IPS-18c (cell line): Measurements from ENCODE around the gene TPO.
"Not testable (repeated sequence)": the region's sequence is repeated elsewhere in the genome, so short reads cannot be mapped to it uniquely, and the experiment has no call there.

ENCODE experiments used
- H3K4me3 ChIP-seq: 2 replicates; pipeline ENCODE4 v1.7.0; 2013; ENCODE audit warnings: low read depth, mild to moderate bottlenecking, low read length, moderate library complexity; ENCODE audit not compliant: insufficient read depth
- H3K9me3 ChIP-seq: one replicate; pipeline ENCODE4 v1.6.1; 2013; ENCODE audit warnings: mild to moderate bottlenecking, low read length, moderate library complexity; ENCODE audit not compliant: control insufficient read depth, insufficient read depth

The TPO gene

DNA sequence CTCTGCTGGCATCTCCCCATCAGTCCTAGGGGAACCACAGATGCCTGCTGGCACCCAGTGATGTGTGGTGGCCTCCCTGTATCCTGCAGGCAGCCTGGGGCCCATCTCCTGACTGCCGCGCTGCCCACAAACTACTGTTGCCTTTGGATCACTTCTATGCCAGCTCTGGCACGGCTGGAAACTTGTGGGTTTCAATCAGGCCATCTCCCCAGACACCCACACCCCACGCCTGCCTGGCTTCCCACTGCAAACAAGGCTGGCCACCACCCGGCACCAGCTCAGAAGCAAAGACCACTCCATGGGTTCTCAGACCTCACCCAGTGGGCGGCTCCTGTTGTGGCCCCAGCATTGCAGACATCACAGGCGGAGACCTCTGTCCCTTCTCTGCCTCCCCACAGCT, 15.1 kb upstream of the TPO start:
- Histone ChIP-seq H3K9me3 (peaks cover 2% of the 10 kb centered on the region), H3K4me3 (no peak overlapping the region)

DNA sequence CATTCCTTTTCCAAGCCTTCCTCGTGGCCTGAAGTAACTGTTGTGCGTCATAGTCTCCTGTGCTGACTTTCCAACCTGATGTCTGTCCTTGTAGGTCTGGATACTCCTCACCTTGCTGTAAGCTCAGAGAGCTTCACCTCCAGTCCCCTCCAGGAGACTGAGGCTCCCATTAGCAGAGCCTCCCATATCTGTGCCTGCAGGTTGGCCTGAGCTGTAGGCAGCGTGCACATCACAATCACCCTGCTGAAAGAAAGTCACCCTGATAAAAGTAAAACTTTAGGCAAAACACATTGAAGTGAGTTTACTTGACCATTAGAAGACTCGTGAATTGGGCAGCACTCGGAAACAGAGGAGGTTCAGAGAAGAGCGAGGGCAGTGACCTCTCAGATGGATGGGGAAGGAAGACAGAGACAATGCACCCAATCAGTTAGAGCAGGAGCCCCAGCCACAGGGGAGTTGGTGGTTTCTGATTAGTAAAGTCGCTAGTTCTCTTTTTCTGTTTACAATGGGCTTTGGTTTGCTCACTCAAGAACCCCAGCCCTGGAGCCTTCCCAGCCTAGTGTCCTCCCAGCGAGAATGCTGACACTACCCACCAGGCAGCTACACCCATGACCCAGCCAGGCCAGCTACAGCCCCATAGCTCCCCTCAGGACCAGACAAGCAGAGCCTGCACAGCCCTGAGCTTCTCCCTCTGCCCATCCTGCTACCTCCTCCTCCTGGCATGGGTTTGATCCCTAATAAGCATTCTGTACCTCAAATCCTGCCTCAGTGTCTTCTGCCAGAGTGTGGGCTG, 12.1 kb upstream of the TPO start:
- H3K4me3 ChIP-seq: no peak overlapping the region
- H3K9me3 ChIP-seq: peaks cover 2% of the 10 kb centered on the region

DNA sequence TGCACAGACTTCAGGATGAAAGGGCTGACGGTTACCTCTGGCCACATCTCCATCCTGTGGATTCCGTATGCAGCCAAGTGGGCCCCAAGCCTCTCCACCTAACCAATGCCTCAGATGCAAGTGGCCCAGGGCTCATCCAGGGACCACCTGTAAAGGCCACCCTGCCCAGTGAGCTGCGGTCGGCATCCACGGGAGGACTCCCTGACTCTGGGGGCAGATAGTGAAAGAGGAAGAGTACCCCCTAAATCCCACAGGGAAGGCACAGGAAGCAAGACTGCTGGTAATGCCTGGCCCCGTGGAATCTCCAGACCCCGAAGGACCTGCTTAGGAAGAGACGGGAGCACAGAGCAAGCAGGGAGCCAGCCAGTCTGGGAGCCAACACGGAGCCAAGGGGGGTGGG, 11.2 kb upstream of the TPO start:
- Histone ChIP-seq H3K9me3 (peaks cover 2% of the 10 kb centered on the region), H3K4me3 (no peak overlapping the region)

DNA sequence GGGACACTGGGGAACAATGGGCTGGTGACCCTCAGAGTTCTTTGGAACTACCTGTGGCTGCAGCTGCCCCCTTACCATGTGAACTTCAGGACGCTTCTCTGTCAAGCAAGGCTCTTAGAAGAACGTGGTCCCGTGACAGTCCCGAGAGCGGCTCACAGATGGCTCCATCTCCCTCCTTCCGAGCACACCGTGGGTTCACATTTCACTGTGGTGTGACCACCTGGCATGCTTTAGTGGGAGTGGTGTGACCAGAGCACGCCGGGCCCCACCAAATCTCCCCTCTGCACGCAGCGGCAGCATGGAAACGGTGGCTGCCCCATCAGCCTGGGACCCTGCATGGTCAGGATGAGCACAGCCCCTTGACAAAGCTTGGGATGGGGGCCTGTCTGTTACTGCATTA, 9.7 kb upstream of the TPO start:
- Histone ChIP-seq H3K9me3 (peaks cover 2% of the 10 kb centered on the region), H3K4me3 (no peak overlapping the region)

DNA sequence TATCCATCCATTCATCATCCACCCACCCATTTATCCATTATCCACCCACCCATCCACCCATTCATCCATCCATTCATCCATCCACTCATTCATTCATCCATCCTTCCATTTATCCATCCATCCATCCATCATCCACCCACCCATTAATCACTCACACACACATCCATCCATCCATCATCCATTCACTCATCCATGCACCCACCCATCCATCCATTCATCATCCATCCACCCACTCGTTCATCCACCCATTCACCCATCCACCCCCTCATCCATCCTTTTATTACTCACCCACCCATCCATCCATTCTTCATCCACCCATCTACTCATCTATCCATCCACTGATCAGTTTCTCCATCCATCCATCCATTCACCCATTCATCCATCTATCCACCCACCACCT, 8.1 kb upstream of the TPO start:
- Histone ChIP-seq H3K9me3 (peaks cover 2% of the 10 kb centered on the region), H3K4me3 (no peak overlapping the region)

DNA sequence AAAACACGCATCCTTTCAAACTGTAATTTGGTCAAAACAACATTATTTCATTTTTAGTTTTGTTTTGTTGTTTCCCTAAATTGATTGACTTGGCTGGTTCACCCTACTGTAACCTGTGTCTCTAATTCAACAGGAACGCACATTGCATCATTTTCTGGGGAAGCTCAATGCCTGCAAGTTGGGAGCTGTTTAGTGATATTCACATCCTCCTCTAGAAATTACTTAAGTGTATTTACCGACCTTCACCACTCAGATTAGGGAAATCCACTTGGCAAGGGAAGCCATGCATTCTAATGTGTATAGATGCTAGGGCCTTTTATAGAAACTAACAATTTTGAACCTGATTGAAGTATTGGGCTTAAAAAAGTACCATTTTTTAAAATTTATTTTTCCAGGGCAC, 7.3 kb upstream of the TPO start:
- Histone ChIP-seq H3K4me3 (no peak overlapping the region), H3K9me3 (peaks cover 2% of the 10 kb centered on the region)

DNA sequence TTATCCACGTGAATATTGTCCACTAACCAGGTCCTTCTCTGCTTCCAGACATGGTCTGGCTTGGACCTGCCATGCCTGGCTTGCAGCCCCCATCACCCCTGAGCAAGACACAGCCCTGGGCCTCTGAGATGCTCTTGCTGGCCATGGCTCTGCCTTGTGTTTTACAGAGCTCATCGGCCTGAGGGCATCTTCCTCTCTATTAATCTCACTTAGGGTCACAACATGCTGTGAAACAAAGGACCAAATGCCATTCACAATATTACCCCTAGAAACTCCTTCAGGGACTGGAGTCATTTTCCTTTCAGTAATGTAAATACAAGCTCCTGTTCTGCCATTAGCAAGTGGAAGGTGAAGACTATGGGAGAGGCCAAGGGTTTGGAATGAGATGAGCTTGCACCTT, 6.8 kb upstream of the TPO start:
- Histone ChIP-seq H3K9me3 (peaks cover 2% of the 10 kb centered on the region), H3K4me3 (no peak overlapping the region)

DNA sequence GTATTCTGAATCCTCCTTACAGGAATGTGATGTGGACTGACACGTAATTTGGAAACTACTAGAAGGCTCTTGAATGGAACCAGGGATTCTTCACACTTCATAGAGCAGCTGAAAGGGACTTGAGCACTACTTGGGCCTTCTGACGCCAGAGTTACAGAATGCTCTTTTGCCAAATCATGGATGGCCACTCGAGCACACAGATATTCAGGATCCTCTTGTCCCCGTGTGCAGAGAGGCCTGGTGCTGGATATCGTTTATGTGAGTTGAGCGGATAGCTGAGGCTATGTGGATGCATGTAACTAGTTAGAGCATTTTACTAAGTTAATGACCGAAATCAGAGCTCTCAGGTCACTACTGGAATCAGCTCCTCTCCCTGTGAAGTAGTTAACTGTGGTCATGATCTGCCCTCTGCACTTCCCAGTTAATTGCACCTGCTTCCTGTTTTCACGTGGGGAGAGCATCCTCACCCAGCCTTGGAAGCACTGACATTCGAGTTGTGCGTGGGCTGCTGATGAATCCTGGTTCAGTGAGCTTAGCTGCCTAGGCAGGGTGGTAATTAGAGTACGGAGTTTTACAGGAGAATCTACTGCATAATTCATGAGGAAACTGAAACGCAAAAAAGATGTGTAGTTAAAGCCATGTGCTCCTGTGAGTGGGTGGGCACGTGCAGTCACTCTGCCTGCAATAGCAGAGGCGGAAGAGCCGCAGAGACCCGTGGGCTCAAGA, 5.2 kb upstream of the TPO start:
- Histone ChIP-seq H3K4me3 (no peak overlapping the region), H3K9me3 (peaks cover under 1% of the 10 kb centered on the region)

DNA sequence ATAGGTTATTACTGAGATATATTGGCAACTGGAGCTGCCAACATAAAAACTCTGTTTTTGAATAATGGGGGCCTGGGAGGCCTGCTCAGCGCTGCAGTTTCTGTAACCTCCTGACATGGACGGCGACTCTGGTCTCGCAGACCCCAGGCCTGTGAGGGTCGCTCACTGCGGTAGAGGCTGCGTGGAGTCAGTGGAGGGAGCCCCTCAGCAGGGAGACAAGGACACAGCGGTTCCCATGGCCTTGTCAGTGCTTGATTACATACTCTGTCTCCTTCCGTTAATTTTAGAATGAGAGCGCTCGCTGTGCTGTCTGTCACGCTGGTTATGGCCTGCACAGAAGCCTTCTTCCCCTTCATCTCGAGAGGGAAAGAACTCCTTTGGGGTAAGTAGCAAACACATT, 858 bp downstream of the TPO start:
- no peak overlapping the region for H3K4me3 ChIP-seq

DNA sequence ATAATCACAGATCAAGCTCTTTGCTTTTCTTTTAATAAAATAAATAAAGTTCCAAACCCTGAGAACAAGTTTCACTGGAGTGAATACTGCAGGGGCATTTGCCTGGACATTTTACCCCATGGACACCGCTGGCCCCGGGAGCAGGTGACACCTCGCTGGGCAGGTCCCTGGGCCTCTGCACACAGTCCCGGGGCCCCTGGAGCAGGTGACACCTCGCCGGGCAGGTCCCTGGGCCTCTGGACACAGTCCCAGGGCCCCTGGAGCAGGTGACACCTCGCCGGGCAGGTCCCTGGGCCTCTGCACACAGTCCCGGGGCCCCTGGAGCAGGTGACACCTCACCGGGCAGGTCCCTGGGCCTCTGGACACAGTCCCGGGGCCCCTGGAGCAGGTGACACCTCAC, 1.6 kb downstream of the TPO start:
- not testable (repeated sequence) for H3K9me3 ChIP-seq, H3K4me3 ChIP-seq

More for the DNA sequence above, 858 bp downstream of the TPO start:
- no peaks in the 10 kb centered on the region for H3K9me3 ChIP-seq

DNA sequence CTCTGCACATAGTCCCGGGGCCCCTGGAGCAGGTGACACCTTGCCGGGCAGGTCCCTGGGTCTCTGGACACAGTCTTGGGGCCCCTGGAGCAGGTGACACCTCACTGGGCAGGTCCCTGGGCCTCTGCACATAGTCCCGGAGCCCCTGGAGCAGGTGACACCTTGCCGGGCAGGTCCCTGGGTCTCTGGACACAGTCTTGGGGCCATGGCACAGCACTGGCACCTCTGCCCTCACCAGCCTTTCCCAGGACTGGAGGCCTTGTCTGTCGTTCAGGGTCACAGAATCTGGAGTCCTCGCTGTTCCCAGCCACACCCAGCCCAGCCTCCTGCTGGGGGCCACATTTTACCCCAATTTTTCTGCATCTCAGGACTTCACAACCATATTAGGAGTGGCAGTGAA, 2.2 kb downstream of the TPO start:
- H3K9me3 ChIP-seq: no peaks in the 10 kb centered on the region
- H3K4me3 ChIP-seq: no peak overlapping the region

DNA sequence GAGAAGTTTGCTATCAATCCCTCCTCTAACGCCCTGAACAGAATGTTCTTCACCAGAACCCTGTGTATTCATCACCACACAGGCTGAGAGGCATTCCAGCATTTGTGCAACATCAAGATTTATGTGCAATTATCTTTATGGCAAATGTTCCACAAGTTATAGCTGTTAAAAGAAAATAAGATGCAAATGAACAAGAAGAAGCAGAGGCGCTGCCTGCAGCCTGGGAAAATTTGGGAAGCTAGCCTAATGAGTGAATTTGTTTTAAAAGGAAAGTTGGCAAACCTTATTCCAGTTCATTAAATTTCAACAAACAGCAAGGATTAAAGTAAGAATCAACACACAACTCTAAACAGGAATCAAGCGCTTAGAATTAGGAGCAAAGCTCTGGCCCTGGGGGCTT, 5.3 kb downstream of the TPO start:
- no peaks in the 10 kb centered on the region for H3K9me3 ChIP-seq
- H3K4me3 ChIP-seq: no peak overlapping the region

DNA sequence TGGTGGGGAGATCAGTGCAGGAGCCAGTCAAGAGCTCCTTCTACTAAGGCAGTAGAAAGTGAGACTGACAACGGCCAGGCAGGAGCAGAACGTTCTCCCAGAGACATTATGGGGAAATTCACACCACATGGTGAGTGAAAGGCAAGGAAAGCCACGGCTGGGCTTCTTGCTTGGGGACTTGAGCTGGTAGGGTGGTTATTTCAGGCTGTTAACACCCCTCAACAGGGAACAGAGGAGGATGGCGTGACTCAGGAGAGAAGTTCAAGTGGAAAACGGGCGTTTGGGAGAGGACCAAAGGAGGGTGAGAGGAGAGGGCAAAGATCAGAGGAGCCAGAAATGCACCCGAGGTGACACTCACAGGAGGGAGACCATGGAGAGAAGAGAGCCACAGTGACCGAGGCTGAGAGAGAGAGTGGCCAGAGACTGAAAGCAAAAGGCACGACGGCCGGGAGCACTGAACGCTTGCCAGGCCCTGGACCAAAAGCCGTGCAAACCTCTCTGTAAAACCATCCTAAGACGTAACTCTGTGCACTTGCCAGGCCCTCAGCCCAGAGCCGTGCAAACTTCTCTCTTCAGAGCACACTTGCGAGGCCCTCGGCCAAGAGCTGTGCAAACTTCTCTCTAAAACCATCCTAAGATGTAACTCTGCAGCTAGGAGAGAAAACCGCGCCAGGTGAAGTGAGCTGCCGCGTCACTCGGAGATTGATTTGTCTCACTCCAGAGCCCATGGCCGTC, 7.7 kb downstream of the TPO start:
- H3K4me3 ChIP-seq: no peak overlapping the region; the same call in 1 of the 2 replicates

DNA sequence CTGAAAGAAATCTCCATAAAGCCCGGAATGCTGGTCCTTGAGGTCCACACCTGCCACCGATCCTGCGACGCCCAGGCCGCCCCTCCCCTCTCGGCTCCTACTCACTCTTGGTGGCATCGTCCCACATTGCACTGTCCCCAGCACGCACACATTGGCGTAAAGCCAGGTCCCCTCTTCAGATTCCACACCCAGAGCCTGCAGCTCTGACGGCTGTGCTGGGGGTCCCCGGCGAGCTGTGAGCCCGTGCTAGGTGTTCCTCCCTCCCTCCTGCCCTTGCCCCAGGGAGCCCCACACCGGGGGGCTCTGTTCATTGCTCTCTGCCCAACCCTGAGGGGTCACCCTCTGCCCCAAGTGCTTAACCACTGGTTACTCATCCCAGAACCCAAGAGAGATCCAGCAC, 8.5 kb downstream of the TPO start:
- Histone ChIP-seq H3K4me3 (no peak overlapping the region), H3K9me3 (no peaks in the 10 kb centered on the region)

More for the DNA sequence above, 7.7 kb downstream of the TPO start:
- H3K9me3 ChIP-seq: no peaks in the 10 kb centered on the region

DNA sequence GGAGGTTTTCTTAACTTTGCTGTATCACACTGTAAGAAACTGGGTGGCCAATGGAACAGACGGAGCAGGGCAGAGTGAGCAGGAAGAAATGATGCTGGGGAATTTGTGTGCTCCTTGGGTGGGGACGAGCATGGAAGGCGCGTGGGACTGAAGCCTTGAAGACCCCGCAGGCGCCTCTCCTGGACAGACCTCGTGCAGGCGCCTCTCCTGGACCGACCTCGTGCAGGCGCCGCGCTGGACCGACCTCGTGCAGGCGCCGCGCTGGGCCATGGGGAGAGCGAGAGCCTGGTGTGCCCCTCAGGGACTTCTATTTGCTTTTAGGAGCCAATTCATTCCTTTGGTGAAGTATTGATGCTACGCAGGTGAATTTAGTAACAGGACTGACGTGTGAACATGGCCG, 8.9 kb downstream of the TPO start:
- no peaks in the 10 kb centered on the region for H3K9me3 ChIP-seq
- H3K4me3 ChIP-seq: no peak overlapping the region

DNA sequence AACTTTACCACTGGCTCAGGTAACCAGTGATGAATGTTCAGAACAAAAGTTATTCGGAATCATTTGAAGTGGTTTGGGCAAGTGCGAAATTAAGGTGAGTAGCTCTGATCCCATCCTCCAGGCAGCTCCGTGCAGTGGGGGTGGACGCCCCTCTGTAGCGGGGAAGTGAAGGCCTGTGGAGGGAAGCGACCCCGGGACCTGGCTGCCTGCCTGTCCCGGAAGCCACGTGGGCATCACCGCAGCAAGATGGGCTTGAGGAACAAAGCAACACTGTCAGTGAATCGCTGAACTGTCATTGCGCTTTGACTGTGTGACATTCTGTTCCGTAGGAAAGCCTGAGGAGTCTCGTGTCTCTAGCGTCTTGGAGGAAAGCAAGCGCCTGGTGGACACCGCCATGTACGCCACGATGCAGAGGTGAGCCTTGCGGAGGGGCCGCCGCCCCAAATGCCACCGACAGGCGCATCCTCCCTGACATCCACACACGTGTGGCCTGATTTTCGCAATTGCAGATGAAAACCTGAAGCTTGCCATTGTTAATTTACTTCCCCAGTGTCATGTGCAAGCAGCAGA, 9.5 kb downstream of the TPO start:
- H3K9me3 ChIP-seq: no peaks in the 10 kb centered on the region
- no peak overlapping the region for H3K4me3 ChIP-seq

DNA sequence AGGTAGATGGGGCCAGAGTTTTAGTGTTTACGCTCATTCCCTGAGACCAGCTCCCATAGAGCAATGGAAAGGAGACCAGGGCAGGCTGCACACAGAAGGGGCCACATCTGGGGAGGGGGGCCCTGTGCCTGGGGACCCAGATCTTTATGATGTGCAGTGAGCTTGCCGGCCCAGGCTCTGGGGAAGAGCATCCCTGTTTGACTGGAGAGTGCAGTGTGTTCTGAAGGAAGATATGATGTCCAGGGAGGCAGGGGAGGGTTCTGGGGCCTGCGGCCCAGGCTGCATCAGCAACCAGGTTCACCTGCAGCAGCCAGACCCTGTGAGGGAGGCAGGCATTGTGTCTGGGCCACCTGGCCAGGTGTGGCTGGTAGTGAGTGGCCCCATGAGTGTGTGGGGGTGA, 13.8 kb downstream of the TPO start:
- Histone ChIP-seq H3K4me3 (no peak overlapping the region), H3K9me3 (no peaks in the 10 kb centered on the region)

DNA sequence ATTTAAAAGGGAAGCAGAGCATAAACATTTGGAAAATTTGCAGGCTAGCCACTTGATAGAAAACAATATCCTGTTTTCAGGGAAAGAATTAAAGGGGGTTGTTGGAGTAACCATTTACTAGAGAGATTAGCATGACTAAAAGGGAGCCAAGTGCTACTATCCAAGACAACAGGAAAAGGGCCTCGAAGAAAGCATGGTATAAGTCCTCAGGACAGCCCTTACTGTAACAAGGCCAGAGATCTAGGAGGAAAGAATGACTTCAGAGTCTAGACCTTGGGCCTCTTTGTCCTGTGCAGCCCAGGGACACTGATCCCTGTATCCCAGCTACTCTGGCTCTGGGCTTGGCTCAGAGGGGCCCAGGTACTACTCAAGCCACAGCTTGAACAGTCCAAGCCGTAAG, 16.6 kb downstream of the TPO start:
- Histone ChIP-seq H3K4me3 (no peak overlapping the region), H3K9me3 (no peaks in the 10 kb centered on the region)
